Lung (tissue), 12 donors: Measurements from ENCODE around the gene EFNA5. TPM values are rescaled to one million over a fixed set of nuclear protein-coding genes. Genes with fewer than 3 reads are reported as not detected.
A peak's percentile ranks its signal among the peaks of the same experiment; 100 is the strongest.

ENCODE experiments used
- ATAC-seq: fragments of 200-7000 bp; cut with Tn5 transposase; one replicate; pipeline ENCODE4 v1.9.1; 2020; ENCODE audit warnings: moderate number of reproducible peaks; ENCODE audit not compliant: insufficient read depth, low FRiP score
- DNase-seq, 3 donors: peaks; one replicate each; pipeline ENCODE4 v3.0.0-alpha.2; 2013 to 2017
- H3K27ac ChIP-seq, 2 donors: one replicate each; pipeline ENCODE4 v1.5.1; 2013; ENCODE audit warnings: mild to moderate bottlenecking in 2 of 2, moderate library complexity in 2 of 2, control low read depth in 1 of 2, inconsistent platforms in 1 of 2, low read depth in 1 of 2, low read length in 1 of 2
- H3K27me3 ChIP-seq, 3 donors: one replicate each; pipeline ENCODE4 v1.5.1; 2013; ENCODE audit warnings: low read length in 2 of 3; ENCODE audit not compliant: control insufficient read depth in 3 of 3, insufficient read depth in 3 of 3
- H3K36me3 ChIP-seq, 4 donors: one replicate each; pipeline ENCODE4 v1.5.1; 2013; ENCODE audit warnings: low read length in 4 of 4, mild to moderate bottlenecking in 1 of 4, moderate library complexity in 1 of 4; ENCODE audit not compliant: control insufficient read depth in 4 of 4, insufficient read depth in 4 of 4
- H3K4me1 ChIP-seq, 5 donors: one replicate each; pipeline ENCODE4 v1.5.1; 2013; ENCODE audit warnings: low read length in 5 of 5, mild to moderate bottlenecking in 2 of 5, moderate library complexity in 1 of 5; ENCODE audit not compliant: control insufficient read depth in 5 of 5, insufficient read depth in 5 of 5
- H3K4me3 ChIP-seq: one replicate; pipeline ENCODE4 v1.5.1; 2013; ENCODE audit warnings: mild to moderate bottlenecking, control low read depth, moderate library complexity
- H3K9ac ChIP-seq, 2 donors: one replicate each; pipeline ENCODE4 v1.5.1; 2013; ENCODE audit warnings: low read length in 2 of 2, control low read depth in 1 of 2; ENCODE audit not compliant: insufficient read depth in 1 of 2
- H3K9me3 ChIP-seq, 4 donors: one replicate each; pipeline ENCODE4 v1.5.1; 2013; ENCODE audit warnings: low read length in 3 of 4, mild to moderate bottlenecking in 1 of 4, moderate library complexity in 1 of 4; ENCODE audit not compliant: control insufficient read depth in 4 of 4, insufficient read depth in 3 of 4
- WGBS, 2 donors: extraction: QIAGEN DNeasy Blood & Tissue Kit; methylation state at CpG; one replicate each; pipeline ENCODE4 v1.1.7; 2013; 5-methylcytosine and 5-hydroxymethylcytosine counted together
- polyA plus RNA-seq, 2 donors: library from polyadenylated mRNA; stranded (reverse); fragments of 200-250 nt; gene quantifications; one replicate each; pipeline ENCODE4 v1.2.1, GENCODE V29; 2013
- total RNA-seq, 2 donors: library from RNA; depleted of rRNA in 1 of 2; stranded (reverse); fragments of >200 nt in 1 of 2; gene quantifications; one replicate each; pipeline ENCODE4 v1.2.1, GENCODE V29; 2014 to 2021
- TF ChIP-seq, protein P1 (sequence below): IDR thresholded peaks from 2 replicates; pipeline ENCODE4 v1.5.1; 2012; ENCODE audit warnings: mild to moderate bottlenecking; ENCODE audit errors: control extremely low read depth, extremely low read depth
- donor health status: control.
- donor health status: control.
- donor health status: Bipolar disorder and iron deficiency.
- donor health status: healthy.
- donor health status: DM: yes; HTN: yes; CAD: no.

Gene EFNA5
- total and polyA plus RNA-seq, 4 donors = 2.1 to 18.4 (median 7.8) TPM

DNA sequence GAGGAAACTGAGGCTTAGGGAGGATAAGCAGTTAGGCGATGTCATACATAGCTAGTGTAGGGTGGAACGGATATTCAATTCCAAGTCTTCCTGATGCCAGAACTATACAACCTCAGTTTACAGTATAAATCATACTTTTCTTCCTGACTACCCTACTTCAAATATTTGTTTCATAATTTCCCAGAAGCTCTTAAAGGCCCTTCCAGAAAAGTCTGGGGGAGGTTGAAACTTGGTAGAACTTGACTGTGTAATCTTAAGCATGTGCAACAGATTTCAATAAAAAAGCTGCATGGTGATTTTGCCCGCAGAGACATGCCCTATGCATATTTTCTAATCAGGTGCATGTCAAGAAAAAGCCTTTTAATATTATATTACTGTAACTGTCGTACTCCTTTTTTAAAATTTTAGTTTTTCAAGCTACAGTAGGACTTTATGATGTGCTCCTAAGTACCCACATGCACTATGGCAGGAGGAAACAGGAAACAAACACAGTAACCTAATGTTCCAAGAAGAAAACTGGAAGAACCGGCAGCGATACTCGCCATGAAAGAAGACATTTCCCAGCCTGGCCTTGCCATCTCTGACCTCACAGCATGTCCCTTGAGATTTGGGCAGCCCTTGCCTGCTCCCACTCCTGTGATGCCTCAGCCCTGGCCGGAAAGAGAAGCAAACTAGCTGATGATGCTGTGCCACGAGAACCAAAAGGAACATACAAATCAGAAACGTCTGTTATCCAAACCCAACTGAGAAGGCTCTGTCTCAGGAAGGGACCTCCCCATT, 266.0 kb downstream of the EFNA5 start:
- Histone ChIP-seq H3K4me3 (no peak overlapping the region), H3K36me3 (no peaks in the 10 kb centered on the region), H3K27ac (peak overlapping the region in 1 of 2 donors; percentile 21), H3K9me3 (peaks cover 0 to 2% (median 0%) of the 10 kb centered on the region in 4 donors), H3K27me3 (no peaks in the 10 kb centered on the region), H3K9ac (no peak overlapping the region), H3K4me1 (peaks cover 0 to 22% (median 0%) of the 10 kb centered on the region in 5 donors)
- peak; percentile 34 for ATAC-seq
- 67 to 78% methylated on average over 10 of the region's 10 CpGs for WGBS, 2 donors
- TF ChIP-seq, protein P1, sequence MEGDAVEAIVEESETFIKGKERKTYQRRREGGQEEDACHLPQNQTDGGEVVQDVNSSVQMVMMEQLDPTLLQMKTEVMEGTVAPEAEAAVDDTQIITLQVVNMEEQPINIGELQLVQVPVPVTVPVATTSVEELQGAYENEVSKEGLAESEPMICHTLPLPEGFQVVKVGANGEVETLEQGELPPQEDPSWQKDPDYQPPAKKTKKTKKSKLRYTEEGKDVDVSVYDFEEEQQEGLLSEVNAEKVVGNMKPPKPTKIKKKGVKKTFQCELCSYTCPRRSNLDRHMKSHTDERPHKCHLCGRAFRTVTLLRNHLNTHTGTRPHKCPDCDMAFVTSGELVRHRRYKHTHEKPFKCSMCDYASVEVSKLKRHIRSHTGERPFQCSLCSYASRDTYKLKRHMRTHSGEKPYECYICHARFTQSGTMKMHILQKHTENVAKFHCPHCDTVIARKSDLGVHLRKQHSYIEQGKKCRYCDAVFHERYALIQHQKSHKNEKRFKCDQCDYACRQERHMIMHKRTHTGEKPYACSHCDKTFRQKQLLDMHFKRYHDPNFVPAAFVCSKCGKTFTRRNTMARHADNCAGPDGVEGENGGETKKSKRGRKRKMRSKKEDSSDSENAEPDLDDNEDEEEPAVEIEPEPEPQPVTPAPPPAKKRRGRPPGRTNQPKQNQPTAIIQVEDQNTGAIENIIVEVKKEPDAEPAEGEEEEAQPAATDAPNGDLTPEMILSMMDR = no peak
- DNase-seq = no peak

DNA sequence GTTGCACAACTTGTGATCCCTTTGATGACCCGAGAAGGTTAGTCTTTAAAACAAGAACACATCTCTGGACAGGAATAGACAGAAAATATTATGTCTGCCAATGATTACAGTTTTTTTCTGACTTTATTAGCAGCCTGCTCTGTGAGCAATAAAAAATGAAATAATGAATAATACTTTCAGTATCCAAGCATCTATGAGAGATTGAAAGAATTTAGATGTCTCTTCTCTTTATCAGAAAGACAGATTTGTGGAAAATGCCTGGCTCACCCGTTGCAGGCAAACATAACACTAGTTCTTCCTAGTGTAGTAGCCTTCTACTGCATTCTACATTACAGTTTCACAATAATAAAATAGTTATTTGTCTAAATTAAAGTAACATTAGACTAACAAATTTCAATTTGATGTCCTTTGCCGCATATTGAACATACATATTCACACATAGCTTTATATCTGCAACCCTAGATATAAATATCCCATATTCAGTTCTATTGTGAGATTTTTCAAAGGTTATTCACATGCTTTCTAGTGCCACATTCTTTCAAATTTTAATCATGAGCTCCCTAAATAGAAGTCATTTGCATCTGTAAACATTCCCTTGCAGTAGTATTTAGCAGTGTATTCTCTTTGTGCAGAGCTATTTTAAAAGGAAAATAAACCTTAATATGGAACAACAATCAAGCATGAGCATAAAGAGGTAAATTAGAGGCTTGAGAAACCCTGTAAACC, 267.3 kb downstream of the EFNA5 start:
- ATAC-seq = no peak
- DNase-seq = no peak
- no peaks in the 10 kb centered on the region for H3K36me3 ChIP-seq
- H3K4me1 ChIP-seq = peaks cover 0 to 22% (median 0%) of the 10 kb centered on the region in 5 donors
- no peak overlapping the region for H3K27ac ChIP-seq
- TF ChIP-seq, protein P1 = no peak
- no peaks in the 10 kb centered on the region for H3K27me3 ChIP-seq
- H3K4me3 ChIP-seq = no peak overlapping the region
- H3K9ac ChIP-seq = no peak overlapping the region
- H3K9me3 ChIP-seq = peaks cover 0 to 2% (median 0%) of the 10 kb centered on the region in 4 donors
- 78 to 79% methylated on average over 3 of the region's 3 CpGs for WGBS, 2 donors

DNA sequence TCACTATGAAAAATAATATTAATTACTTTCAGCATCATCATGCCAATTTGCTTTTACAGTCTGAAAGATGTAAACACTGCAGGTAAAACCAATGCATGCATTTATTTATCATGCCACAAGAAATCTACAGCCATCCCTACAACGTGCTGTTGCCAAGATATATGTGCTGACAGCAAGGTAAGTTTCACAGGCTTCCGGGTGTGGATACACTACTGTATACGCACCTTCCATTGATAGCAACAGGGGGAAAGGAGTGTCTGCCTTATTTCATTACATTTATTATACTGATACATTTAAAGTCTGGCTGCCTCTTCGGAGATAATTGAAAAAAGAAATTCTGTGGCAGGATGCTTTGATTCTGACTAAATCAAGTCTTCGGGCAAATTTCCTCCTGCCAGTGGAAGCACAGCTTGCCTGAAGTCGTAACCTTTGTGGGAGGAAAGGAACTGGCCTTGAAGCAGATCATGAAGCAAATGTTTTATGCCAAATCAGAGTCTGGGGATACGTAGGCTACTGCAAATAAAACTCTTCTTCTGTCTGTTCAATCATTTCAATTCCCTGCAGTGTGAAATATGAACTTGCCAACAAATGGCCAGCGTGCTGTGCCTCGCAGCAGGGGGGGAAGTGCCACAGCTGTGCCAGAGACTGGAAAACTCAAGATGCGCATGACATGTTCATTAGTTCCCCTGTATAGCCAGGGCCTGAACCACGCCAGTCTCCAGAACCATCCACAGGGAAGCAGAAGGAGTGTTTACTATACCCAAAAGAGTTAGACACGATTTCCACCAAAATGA, 268.1 kb downstream of the EFNA5 start:
- 82 to 91% methylated on average over 12 of the region's 12 CpGs for WGBS, 2 donors
- no peak overlapping the region for H3K27ac ChIP-seq
- no peaks in the 10 kb centered on the region for H3K36me3 ChIP-seq
- peaks cover 0 to 22% (median 0%) of the 10 kb centered on the region in 5 donors for H3K4me1 ChIP-seq
- H3K9me3 ChIP-seq = peaks cover 0 to 2% (median 0%) of the 10 kb centered on the region in 4 donors
- ATAC-seq = no peak
- TF ChIP-seq, protein P1 = no peak
- peak in 1 of 3 donors; percentile 25 for DNase-seq
- H3K9ac ChIP-seq = no peak overlapping the region
- H3K4me3 ChIP-seq = no peak overlapping the region
- no peaks in the 10 kb centered on the region for H3K27me3 ChIP-seq
